Adipocyte (in vitro differentiated cells): ENCODE results near the gene KIF22.
"Not testable (repeated sequence)": the region's sequence is repeated elsewhere in the genome, so short reads cannot be mapped to it uniquely, and the experiment has no call there.

Experiments used
- DNase-seq: peaks from one replicate; pipeline ENCODE4 v3.0.0-alpha.2; 2015; ENCODE audit warnings: low read depth
- H3K27me3 ChIP-seq: replicated peaks from 2 replicates; pipeline ENCODE4 v1.7.0; 2013; ENCODE audit warnings: mild to moderate bottlenecking, low read length, moderate library complexity; ENCODE audit not compliant: control insufficient read depth, insufficient read depth
- H3K36me3 ChIP-seq: 2 replicates; pipeline ENCODE4 v1.7.0; 2013; ENCODE audit warnings: low read length, mild to moderate bottlenecking, moderate library complexity; ENCODE audit not compliant: control insufficient read depth, insufficient read depth, severe bottlenecking
- H3K4me1 ChIP-seq: 2 replicates; pipeline ENCODE4 v1.7.0; 2013; ENCODE audit warnings: mild to moderate bottlenecking, low read length, moderate library complexity; ENCODE audit not compliant: control insufficient read depth, insufficient read depth
- H3K4me3 ChIP-seq: 2 replicates; pipeline ENCODE4 v1.7.0; 2013; ENCODE audit warnings: mild to moderate bottlenecking, low read length, moderate library complexity
- H3K9ac ChIP-seq: 2 replicates; pipeline ENCODE4 v1.7.0; 2013; ENCODE audit warnings: mild to moderate bottlenecking, low read length, moderate library complexity
- H3K9me3 ChIP-seq: 2 replicates; pipeline ENCODE4 v1.7.0; 2013; ENCODE audit warnings: mild to moderate bottlenecking, low read length, moderate library complexity; ENCODE audit not compliant: control insufficient read depth

KIF22 gene

GRCh38 chr16:29820730-29821642 lies 30.4 kb downstream of the KIF22 start:
- peaks cover 4% of the 10 kb centered on the region for H3K36me3 ChIP-seq
- peaks cover 58% of the 10 kb centered on the region for H3K4me1 ChIP-seq
- peak; percentile 39 for DNase-seq
- H3K9ac ChIP-seq: peak overlapping the region; percentile 97
- no peaks in the 10 kb centered on the region for H3K9me3 ChIP-seq
- H3K27me3 ChIP-seq: no peaks in the 10 kb centered on the region
- H3K4me3 ChIP-seq: peak overlapping the region; percentile 96

- peaks cover 63% of the 10 kb centered on the region for H3K4me1 ChIP-seq
- H3K36me3 ChIP-seq: peaks cover 4% of the 10 kb centered on the region
- H3K9me3 ChIP-seq: no peaks in the 10 kb centered on the region
- peak overlapping the region; percentile 96 for H3K4me3 ChIP-seq
- H3K27me3 ChIP-seq: no peaks in the 10 kb centered on the region
- H3K9ac ChIP-seq: peak overlapping the region; percentile 97
- DNase-seq: peak; percentile 82
Observed at GRCh38 chr16:29821643-29822115, 31.1 kb downstream of the KIF22 start.

GRCh38 chr16:29824589-29825144 lies 34.1 kb downstream of the KIF22 start:
- peaks cover 69% of the 10 kb centered on the region for H3K4me1 ChIP-seq
- no peaks in the 10 kb centered on the region for H3K27me3 ChIP-seq
- peaks cover 1% of the 10 kb centered on the region for H3K36me3 ChIP-seq
- H3K4me3 ChIP-seq: peak overlapping the region; percentile 59
- peak; percentile 64 for DNase-seq
- H3K9ac ChIP-seq: peak overlapping the region; percentile 78
- H3K9me3 ChIP-seq: no peaks in the 10 kb centered on the region

- peaks cover 6% of the 10 kb centered on the region for H3K36me3 ChIP-seq
- no peaks in the 10 kb centered on the region for H3K27me3 ChIP-seq
- H3K4me1 ChIP-seq: peaks cover 64% of the 10 kb centered on the region
- H3K4me3 ChIP-seq: peak overlapping the region; percentile 59
- peak overlapping the region; percentile 78 for H3K9ac ChIP-seq
- peak; percentile 58 for DNase-seq
- H3K9me3 ChIP-seq: no peaks in the 10 kb centered on the region
Observed at GRCh38 chr16:29825145-29826044, 34.8 kb downstream of the KIF22 start.

- peak overlapping the region; percentile 73 for H3K9ac ChIP-seq
- H3K4me1 ChIP-seq: peaks cover 64% of the 10 kb centered on the region
- peaks cover 15% of the 10 kb centered on the region for H3K36me3 ChIP-seq
- DNase-seq: no peak
- H3K9me3 ChIP-seq: no peaks in the 10 kb centered on the region
- no peaks in the 10 kb centered on the region for H3K27me3 ChIP-seq
- peak overlapping the region; percentile 59 for H3K4me3 ChIP-seq
Observed at GRCh38 chr16:29826342-29826695, 35.8 kb downstream of the KIF22 start.

- Histone ChIP-seq H3K9me3 (no peaks in the 10 kb centered on the region), H3K27me3 (no peaks in the 10 kb centered on the region), H3K4me3 (no peak overlapping the region), H3K4me1 (peaks cover 23% of the 10 kb centered on the region), H3K9ac (no peak overlapping the region), H3K36me3 (peaks cover 56% of the 10 kb centered on the region)
- no peak for DNase-seq
Observed at GRCh38 chr16:29830774-29831173, 40.2 kb downstream of the KIF22 start.

GRCh38 chr16:29831490-29831889 lies 40.9 kb downstream of the KIF22 start:
- no peaks in the 10 kb centered on the region for H3K9me3 ChIP-seq
- H3K4me1 ChIP-seq: peaks cover 16% of the 10 kb centered on the region
- peaks cover 63% of the 10 kb centered on the region for H3K36me3 ChIP-seq
- no peaks in the 10 kb centered on the region for H3K27me3 ChIP-seq
- H3K9ac ChIP-seq: no peak overlapping the region
- H3K4me3 ChIP-seq: no peak overlapping the region
- no peak for DNase-seq

- not testable (repeated sequence) for H3K4me3 ChIP-seq, H3K9me3 ChIP-seq, H3K9ac ChIP-seq, DNase-seq, H3K4me1 ChIP-seq, H3K27me3 ChIP-seq
- H3K36me3 ChIP-seq: peaks cover 80% of the 10 kb centered on the region
Observed at GRCh38 chr16:29833219-29833618, 42.7 kb downstream of the KIF22 start.

GRCh38 chr16:29834079-29834478 lies 43.5 kb downstream of the KIF22 start:
- H3K9me3 ChIP-seq: no peaks in the 10 kb centered on the region
- H3K27me3 ChIP-seq: no peaks in the 10 kb centered on the region
- no peaks in the 10 kb centered on the region for H3K4me1 ChIP-seq
- no peak overlapping the region for H3K9ac ChIP-seq
- no peak for DNase-seq
- peaks cover 89% of the 10 kb centered on the region for H3K36me3 ChIP-seq
- H3K4me3 ChIP-seq: no peak overlapping the region

- Histone ChIP-seq H3K36me3 (peaks cover 96% of the 10 kb centered on the region), H3K4me3 (no peak overlapping the region)
- DNase-seq: no peak
Observed at GRCh38 chr16:29835926-29836325, 45.4 kb downstream of the KIF22 start.

GRCh38 chr16:29836623-29837022 lies 46.1 kb downstream of the KIF22 start:
- H3K4me3 ChIP-seq: no peak overlapping the region
- no peak overlapping the region for H3K9ac ChIP-seq
- DNase-seq: no peak
- no peaks in the 10 kb centered on the region for H3K4me1 ChIP-seq
- H3K9me3 ChIP-seq: no peaks in the 10 kb centered on the region
- H3K36me3 ChIP-seq: peaks cover 96% of the 10 kb centered on the region
- no peaks in the 10 kb centered on the region for H3K27me3 ChIP-seq

More at GRCh38 chr16:29835926-29836325, 45.4 kb downstream of the KIF22 start:
- H3K4me1 ChIP-seq: no peaks in the 10 kb centered on the region
- no peaks in the 10 kb centered on the region for H3K9me3 ChIP-seq
- H3K9ac ChIP-seq: no peak overlapping the region
- H3K27me3 ChIP-seq: no peaks in the 10 kb centered on the region
